Lower lobe of right lung (tissue), 2 donors: Measurements from ENCODE around the gene KDSR. TPM values are rescaled to one million over a fixed set of nuclear protein-coding genes. Genes with fewer than 3 reads are reported as not detected.

Experiments
- ATAC-seq, 2 donors: fragments of 200-7000 bp; cut with Tn5 transposase; one replicate each; pipeline ENCODE4 v1.9.1; 2020 to 2022; ENCODE audit warnings: mild to moderate bottlenecking in 2 of 2, moderate library complexity in 2 of 2
- DNase-seq: peaks from one replicate; pipeline ENCODE4 v3.0.0-alpha.2; 2020
- H3K27ac ChIP-seq: fragments of 200-600 bp; one replicate; pipeline ENCODE4 v1.8.0; 2022
- H3K27me3 ChIP-seq: fragments of 200-600 bp; one replicate; pipeline ENCODE4 v1.8.0; 2022; ENCODE audit warnings: low read depth
- H3K36me3 ChIP-seq: fragments of 200-600 bp; one replicate; pipeline ENCODE4 v1.8.0; 2022; ENCODE audit warnings: mild to moderate bottlenecking
- H3K4me1 ChIP-seq: fragments of 200-600 bp; one replicate; pipeline ENCODE4 v1.8.0; 2022
- H3K4me3 ChIP-seq: fragments of 200-600 bp; one replicate; pipeline ENCODE4 v1.8.0; 2022; ENCODE audit warnings: mild to moderate bottlenecking
- H3K9me3 ChIP-seq: fragments of 200-600 bp; one replicate; pipeline ENCODE4 v1.8.0; 2022
- CTCF ChIP-seq: fragments of 200-600 bp; IDR thresholded peaks from one replicate; pipeline ENCODE4 v1.8.0; 2022; ENCODE audit warnings: antibody characterized with exemption, mild to moderate bottlenecking
- intact Hi-C: fragments of 100-400 bp; cut with DNase I; formaldehyde crosslinking; loops from one replicate; pipeline ENCODE4 v1.11.0; 2022
- total RNA-seq: library from RNA; stranded (reverse); fragmentation: NEBNext Ultra II Directional; extraction: Animal tissue kit (Norgen Biotek cat#: 25700); gene quantifications from one replicate; pipeline ENCODE4 v1.2.1, GENCODE V29; 2021
- donor health status: DM: no; HTN: yes; CAD: no; lungs with severe emphysema.

Gene KDSR
- total RNA-seq, 1 donor from 2014 or later, result 68.5 TPM

- peaks cover 15% of the 10 kb centered on the region for H3K36me3 ChIP-seq
- H3K4me1 ChIP-seq, result peaks cover 10% of the 10 kb centered on the region
- no peak for TF ChIP-seq CTCF
- intact Hi-C loops, result loop anchor here (10.0 kb wide), 2 partner anchors 191 to 311 kb away; no protein-coding TSS in a partner anchor
- ATAC-seq (no peak), DNase-seq (no peak)
- H3K27me3 ChIP-seq, result no peaks in the 10 kb centered on the region
- H3K27ac ChIP-seq, result no peak overlapping the region
- H3K9me3 ChIP-seq, result no peaks in the 10 kb centered on the region
- H3K4me3 ChIP-seq, result no peak overlapping the region
Measured at GRCh38 chr18:63326011-63326410, 41.0 kb downstream of the KDSR start.

DNA sequence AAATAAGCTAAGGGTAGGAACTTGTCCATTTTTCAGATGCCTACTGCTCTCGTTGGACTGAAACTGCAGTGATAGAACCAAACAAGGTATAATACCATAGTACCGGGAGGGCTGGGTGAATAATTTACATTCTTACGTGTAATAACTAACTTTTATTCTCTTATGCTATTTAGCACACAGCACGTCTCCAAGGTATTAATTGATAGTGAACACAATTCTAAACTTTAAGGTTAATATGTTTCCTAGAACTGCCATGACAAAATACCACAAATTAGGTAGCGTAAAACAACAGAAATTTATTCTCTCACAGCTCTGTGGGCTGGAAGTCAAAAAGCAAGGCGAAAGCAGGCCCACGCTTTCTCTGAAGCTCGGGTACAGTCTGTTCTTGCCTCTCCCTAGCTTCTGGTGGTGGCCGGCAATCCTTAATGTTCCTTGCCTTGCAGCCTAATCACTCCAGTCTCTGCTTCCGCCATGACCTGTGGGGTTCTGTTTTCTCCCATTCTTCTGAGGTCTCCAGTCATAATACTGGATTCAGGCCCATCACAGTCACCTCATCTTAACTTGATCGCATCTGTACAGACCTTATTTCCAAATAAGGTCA, 41.8 kb downstream of the KDSR start:
- peaks cover 9% of the 10 kb centered on the region for H3K36me3 ChIP-seq
- ATAC-seq (no peak), DNase-seq (no peak)
- no peaks in the 10 kb centered on the region for H3K9me3 ChIP-seq
- TF ChIP-seq CTCF, result no peak
- no peak overlapping the region for H3K27ac ChIP-seq
- H3K27me3 ChIP-seq, result no peaks in the 10 kb centered on the region
- peaks cover 13% of the 10 kb centered on the region for H3K4me1 ChIP-seq
- H3K4me3 ChIP-seq, result no peak overlapping the region
- intact Hi-C loops, result loop anchor here (10.0 kb wide), 2 partner anchors 190 to 310 kb away; no protein-coding TSS in a partner anchor

- intact Hi-C loops, result loop anchor here (10.0 kb wide), 2 partner anchors 188 to 308 kb away; no protein-coding TSS in a partner anchor
- Histone ChIP-seq H3K9me3 (no peaks in the 10 kb centered on the region), H3K4me1 (peaks cover 20% of the 10 kb centered on the region), H3K4me3 (no peak overlapping the region), H3K27me3 (no peaks in the 10 kb centered on the region), H3K36me3 (no peaks in the 10 kb centered on the region), H3K27ac (no peak overlapping the region)
- ATAC-seq, result peak in 1 of 2 donors; percentile 48
- DNase-seq, result no peak
- peak; percentile 76 for TF ChIP-seq CTCF
Measured at GRCh38 chr18:63322908-63323634, 43.9 kb downstream of the KDSR start.

- Histone ChIP-seq H3K36me3 (no peaks in the 10 kb centered on the region), H3K27me3 (no peaks in the 10 kb centered on the region), H3K27ac (no peak overlapping the region), H3K4me3 (no peak overlapping the region), H3K4me1 (peaks cover 20% of the 10 kb centered on the region), H3K9me3 (no peaks in the 10 kb centered on the region)
- TF ChIP-seq CTCF, result no peak
- intact Hi-C loops, result loop anchor here (10.0 kb wide), 2 partner anchors 187 to 307 kb away; no protein-coding TSS in a partner anchor
- no peak for ATAC-seq
- no peak for DNase-seq
Measured at GRCh38 chr18:63322206-63322605, 44.8 kb downstream of the KDSR start.

DNA sequence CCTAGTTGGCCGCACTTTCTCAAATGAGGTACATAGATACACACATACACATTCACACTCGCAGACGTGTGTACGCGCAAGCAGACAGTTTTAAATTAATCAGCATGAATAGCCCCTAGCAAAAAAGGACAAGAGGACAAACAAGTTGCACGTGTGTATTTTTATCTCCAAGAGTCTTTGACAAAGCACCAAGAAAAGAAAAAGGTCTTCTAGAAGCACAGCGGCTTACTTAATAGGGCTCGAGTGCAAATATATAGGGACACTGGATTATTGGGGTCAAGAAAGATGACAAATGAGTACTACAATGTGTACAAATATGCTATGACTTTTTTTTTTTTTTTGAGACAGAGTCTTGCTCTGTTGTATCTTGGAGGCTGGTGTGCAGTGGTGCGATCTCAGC, 45.7 kb downstream of the KDSR start:
- Histone ChIP-seq H3K4me3 (peak overlapping the region; percentile 73), H3K27ac (no peak overlapping the region), H3K4me1 (peaks cover 20% of the 10 kb centered on the region), H3K9me3 (no peaks in the 10 kb centered on the region), H3K36me3 (no peaks in the 10 kb centered on the region), H3K27me3 (no peaks in the 10 kb centered on the region)
- DNase-seq (no peak), ATAC-seq (no peak)
- intact Hi-C loops, result loop anchor here (10.0 kb wide), 2 partner anchors 186 to 306 kb away; no protein-coding TSS in a partner anchor
- TF ChIP-seq CTCF, result no peak
